Activated CD8-positive, alpha-beta memory T cell treated with anti-CD3 and anti-CD28 coated beads, Interleukin-2, amount 50 U/mL, for 4 hours (primary cell): Measurements from ENCODE around the gene DYNC1I2.
"Not testable (repeated sequence)": the region's sequence is repeated elsewhere in the genome, so short reads cannot be mapped to it uniquely, and the experiment has no call there.

Experiments
- DNase-seq: peaks from one replicate; pipeline ENCODE4 v3.0.0-alpha.2; 2020

Gene DYNC1I2

GRCh38 chr2:171719660-171720059, 32.4 kb downstream of the DYNC1I2 start:
- no peak for DNase-seq

GRCh38 chr2:171723716-171724683, 36.7 kb downstream of the DYNC1I2 start:
- DNase-seq = no peak

- no peak for DNase-seq
Observed at GRCh38 chr2:171726847-171727450, 39.7 kb downstream of the DYNC1I2 start.

GRCh38 chr2:171728989-171729951, 42.0 kb downstream of the DYNC1I2 start:
- no peak for DNase-seq

- DNase-seq = no peak
Observed at GRCh38 chr2:171729952-171730317, 42.7 kb downstream of the DYNC1I2 start.

GRCh38 chr2:171735991-171736710, 48.9 kb downstream of the DYNC1I2 start:
- DNase-seq = no peak

- DNase-seq = no peak
Observed at GRCh38 chr2:171741189-171741588, 53.9 kb downstream of the DYNC1I2 start.

GRCh38 chr2:171742760-171743159, 55.5 kb downstream of the DYNC1I2 start:
- no peak for DNase-seq

- no peak for DNase-seq
Observed at GRCh38 chr2:171745141-171745540, 57.9 kb downstream of the DYNC1I2 start.

- no peak for DNase-seq
Observed at GRCh38 chr2:171745806-171746205, 58.5 kb downstream of the DYNC1I2 start.

GRCh38 chr2:171747371-171747770, 60.1 kb downstream of the DYNC1I2 start:
- DNase-seq = no peak

- DNase-seq = no peak
Observed at GRCh38 chr2:171754254-171754939, 67.1 kb downstream of the DYNC1I2 start.

GRCh38 chr2:171758762-171759161, 71.5 kb downstream of the DYNC1I2 start:
- DNase-seq = not testable (repeated sequence)

GRCh38 chr2:171761176-171761575, 73.9 kb downstream of the DYNC1I2 start:
- DNase-seq = not testable (repeated sequence)

- no peak for DNase-seq
Observed at GRCh38 chr2:171762879-171763573, 75.8 kb downstream of the DYNC1I2 start.

- no peak for DNase-seq
Observed at GRCh38 chr2:171763602-171764001, 76.3 kb downstream of the DYNC1I2 start.

GRCh38 chr2:171771463-171771862, 84.2 kb downstream of the DYNC1I2 start:
- DNase-seq = no peak

GRCh38 chr2:171772373-171772772, 85.1 kb downstream of the DYNC1I2 start:
- no peak for DNase-seq

- DNase-seq = not testable (repeated sequence)
Observed at GRCh38 chr2:171774581-171774980, 87.3 kb downstream of the DYNC1I2 start.

- no peak for DNase-seq
Observed at GRCh38 chr2:171778515-171778914, 91.2 kb downstream of the DYNC1I2 start.

GRCh38 chr2:171785450-171785849, 98.2 kb downstream of the DYNC1I2 start:
- no peak for DNase-seq
